ENCODE data around the gene GPR107.
A peak's percentile ranks its signal among the peaks of the same experiment; 100 is the strongest.
"Not testable (repeated sequence)": the region's sequence is repeated elsewhere in the genome, so short reads cannot be mapped to it uniquely, and the experiment has no call there.

The GPR107 gene

GRCh38 chr9:130053504-130054324 lies at the start of gene GPR107:
Gene GPR107 (plus strand): TSS chr9:130053906. CDS start chr9:130053933, 27 bp downstream.
- DNase-seq (ENCODE audit: low read depth in 4 of 4, low spot score in 1 of 4) = peak; percentile 63 to 78 (median 66)

GRCh38 chr9:130003943-130004552 lies 49.7 kb upstream of the GPR107 start:
- DNase-seq (ENCODE audit: low read depth in 4 of 4, low spot score in 1 of 4) = no peak

- DNase-seq (ENCODE audit: low read depth in 4 of 4, low spot score in 1 of 4) = not testable (repeated sequence)
These were observed 46.8 kb upstream of the GPR107 start for GRCh38 chr9:130006952-130007351.

GRCh38 chr9:130008538-130008937 lies 45.2 kb upstream of the GPR107 start:
- DNase-seq (ENCODE audit: low read depth in 4 of 4, low spot score in 1 of 4) = no peak

GRCh38 chr9:130009546-130009945 lies 44.2 kb upstream of the GPR107 start:
- DNase-seq (ENCODE audit: low read depth in 4 of 4, low spot score in 1 of 4) = not testable (repeated sequence)

- DNase-seq (ENCODE audit: low read depth in 4 of 4, low spot score in 1 of 4) = no peak
These were observed 43.3 kb upstream of the GPR107 start for GRCh38 chr9:130010151-130010988.

- no peak for DNase-seq (ENCODE audit: low read depth in 4 of 4, low spot score in 1 of 4)
These were observed 40.4 kb upstream of the GPR107 start for GRCh38 chr9:130013326-130013725.

GRCh38 chr9:130015353-130016019 lies 38.2 kb upstream of the GPR107 start:
- DNase-seq (ENCODE audit: low read depth in 4 of 4, low spot score in 1 of 4) = no peak

- DNase-seq (ENCODE audit: low read depth in 4 of 4, low spot score in 1 of 4) = no peak
These were observed 36.6 kb upstream of the GPR107 start for GRCh38 chr9:130017076-130017475.

- DNase-seq (ENCODE audit: low read depth in 4 of 4, low spot score in 1 of 4) = not testable (repeated sequence)
These were observed 36.2 kb upstream of the GPR107 start for GRCh38 chr9:130017510-130017909.

GRCh38 chr9:130018265-130018664 lies 35.4 kb upstream of the GPR107 start:
- DNase-seq (ENCODE audit: low read depth in 4 of 4, low spot score in 1 of 4) = no peak

GRCh38 chr9:130020618-130021017 lies 33.1 kb upstream of the GPR107 start:
- DNase-seq (ENCODE audit: low read depth in 4 of 4, low spot score in 1 of 4) = no peak

GRCh38 chr9:130021123-130021522 lies 32.6 kb upstream of the GPR107 start:
- DNase-seq (ENCODE audit: low read depth in 4 of 4, low spot score in 1 of 4) = no peak

GRCh38 chr9:130021842-130022241 lies 31.9 kb upstream of the GPR107 start:
- not testable (repeated sequence) for DNase-seq (ENCODE audit: low read depth in 4 of 4, low spot score in 1 of 4)

- no peak for DNase-seq (ENCODE audit: low read depth in 4 of 4, low spot score in 1 of 4)
These were observed 31.1 kb upstream of the GPR107 start for GRCh38 chr9:130022566-130023143.

- no peak for DNase-seq (ENCODE audit: low read depth in 4 of 4, low spot score in 1 of 4)
These were observed 30.4 kb upstream of the GPR107 start for GRCh38 chr9:130023144-130023787.

- no peak for DNase-seq (ENCODE audit: low read depth in 4 of 4, low spot score in 1 of 4)
These were observed 29.6 kb upstream of the GPR107 start for GRCh38 chr9:130023994-130024596.

GRCh38 chr9:130024597-130024994 lies 29.1 kb upstream of the GPR107 start:
- no peak for DNase-seq (ENCODE audit: low read depth in 4 of 4, low spot score in 1 of 4)

GRCh38 chr9:130026583-130027340 lies 26.9 kb upstream of the GPR107 start:
- DNase-seq (ENCODE audit: low read depth in 4 of 4, low spot score in 1 of 4) = no peak

Measured in stimulated activated CD4-positive, alpha-beta T cell treated with anti-CD3 and anti-CD28 coated beads, Interleukin-1b, Interleukin-23, amount 100 ng/mL, for 24 hours (primary cell).